Astrocyte of the spinal cord (primary cell): Measurements from ENCODE around the gene LONRF2.
"Not testable (repeated sequence)": the region's sequence is repeated elsewhere in the genome, so short reads cannot be mapped to it uniquely, and the experiment has no call there.

Experiments
- DNase-seq: peaks from one replicate; pipeline ENCODE4 v3.0.0; 2011; ENCODE audit warnings: low read depth, low spot score
- H3K4me3 ChIP-seq: 2 replicates; pipeline ENCODE4 v1.5.1; 2011; ENCODE audit warnings: low read depth, mild to moderate bottlenecking, low read length, moderate library complexity
- in situ Hi-C: cut with HindIII; loops from 2 replicates; pipeline ENCODE4 v1.10.0; 2017; ENCODE audit warnings: low sequenced_read_pairs
- TF ChIP-seq, protein P1 (sequence below): IDR thresholded peaks from 2 replicates; pipeline ENCODE4 v1.5.1; 2012; ENCODE audit warnings: low read depth, mild to moderate bottlenecking, low read length, inconsistent platforms

Gene LONRF2

GRCh38 chr2:100321866-100322820 is at the start of gene LONRF2:
Gene LONRF2, minus strand, starts transcription at chr2:100322501. Its CDS starts 408 bp downstream, at chr2:100322093.
- H3K4me3 ChIP-seq: peak within 1 kb of the TSS; percentile 29
- in situ Hi-C loops: no loop called here
- TF ChIP-seq, protein P1, sequence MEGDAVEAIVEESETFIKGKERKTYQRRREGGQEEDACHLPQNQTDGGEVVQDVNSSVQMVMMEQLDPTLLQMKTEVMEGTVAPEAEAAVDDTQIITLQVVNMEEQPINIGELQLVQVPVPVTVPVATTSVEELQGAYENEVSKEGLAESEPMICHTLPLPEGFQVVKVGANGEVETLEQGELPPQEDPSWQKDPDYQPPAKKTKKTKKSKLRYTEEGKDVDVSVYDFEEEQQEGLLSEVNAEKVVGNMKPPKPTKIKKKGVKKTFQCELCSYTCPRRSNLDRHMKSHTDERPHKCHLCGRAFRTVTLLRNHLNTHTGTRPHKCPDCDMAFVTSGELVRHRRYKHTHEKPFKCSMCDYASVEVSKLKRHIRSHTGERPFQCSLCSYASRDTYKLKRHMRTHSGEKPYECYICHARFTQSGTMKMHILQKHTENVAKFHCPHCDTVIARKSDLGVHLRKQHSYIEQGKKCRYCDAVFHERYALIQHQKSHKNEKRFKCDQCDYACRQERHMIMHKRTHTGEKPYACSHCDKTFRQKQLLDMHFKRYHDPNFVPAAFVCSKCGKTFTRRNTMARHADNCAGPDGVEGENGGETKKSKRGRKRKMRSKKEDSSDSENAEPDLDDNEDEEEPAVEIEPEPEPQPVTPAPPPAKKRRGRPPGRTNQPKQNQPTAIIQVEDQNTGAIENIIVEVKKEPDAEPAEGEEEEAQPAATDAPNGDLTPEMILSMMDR: no peak
- DNase-seq: no peak

GRCh38 chr2:100367163-100367562 is 44.9 kb upstream of the LONRF2 start:
- in situ Hi-C loops: no loop called here
- no peak for DNase-seq
- TF ChIP-seq, protein P1: no peak
- H3K4me3 ChIP-seq: no peak overlapping the region

- in situ Hi-C loops: no loop called here
- DNase-seq: peak; percentile 93
- TF ChIP-seq, protein P1: no peak
- H3K4me3 ChIP-seq: no peak overlapping the region
Measured at GRCh38 chr2:100365434-100365833, 43.1 kb upstream of the LONRF2 start.

- DNase-seq, H3K4me3 ChIP-seq, in situ Hi-C loops: not testable (repeated sequence)
Measured at GRCh38 chr2:100362269-100362668, 40.0 kb upstream of the LONRF2 start.

DNA sequence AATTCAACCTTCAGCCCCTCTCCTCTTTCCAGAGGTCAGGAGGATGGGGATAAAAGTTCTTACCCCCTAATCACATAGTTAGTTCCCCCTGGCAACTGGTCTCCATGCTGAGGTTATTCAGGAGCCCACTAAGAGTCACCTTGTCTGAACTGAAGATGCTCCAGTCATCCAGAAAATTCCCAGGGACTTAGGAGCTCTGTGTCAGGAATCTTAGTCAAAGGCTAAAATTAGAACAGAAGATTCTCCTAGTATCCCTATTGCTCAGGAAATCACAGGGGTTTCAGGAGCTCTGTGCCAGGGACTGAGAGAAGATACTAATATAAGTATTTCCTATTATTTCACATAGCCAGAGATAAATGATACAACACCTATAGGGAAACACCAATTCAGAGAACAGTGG is 37.3 kb upstream of the LONRF2 start:
- no peak for DNase-seq
- in situ Hi-C loops: no loop called here
- TF ChIP-seq, protein P1: no peak
- H3K4me3 ChIP-seq: no peak overlapping the region

GRCh38 chr2:100358554-100358953 is 36.3 kb upstream of the LONRF2 start:
- no peak overlapping the region for H3K4me3 ChIP-seq
- TF ChIP-seq, protein P1: no peak
- in situ Hi-C loops: no loop called here
- DNase-seq: no peak

GRCh38 chr2:100352521-100352920 is 30.2 kb upstream of the LONRF2 start:
- TF ChIP-seq, protein P1: no peak
- no peak for DNase-seq
- in situ Hi-C loops: no loop called here
- H3K4me3 ChIP-seq: no peak overlapping the region
